Measurements from ENCODE around the gene OOSP4B. TPM values are rescaled to one million over a fixed set of nuclear protein-coding genes. Genes with fewer than 3 reads are reported as not detected.
"Not testable (repeated sequence)": the region's sequence is repeated elsewhere in the genome, so short reads cannot be mapped to it uniquely, and the experiment has no call there.

OOSP4B gene
- total RNA-seq, 2 donors from 2014 or later = not detected

GRCh38 chr11:60069450-60069849 is 52.5 kb downstream of the OOSP4B start:
- Histone ChIP-seq H3K9me3 (no peaks in the 10 kb centered on the region), H3K27me3 (no peaks in the 10 kb centered on the region), H3K36me3 (no peaks in the 10 kb centered on the region), H3K4me1 (no peaks in the 10 kb centered on the region), H3K27ac (no peak overlapping the region), H3K4me3 (no peak overlapping the region)
- DNase-seq (ENCODE audit: low spot score) = no peak
- no peak for TF ChIP-seq CTCF (IDR thresholded peaks at IDR 0.05)

- H3K4me1 ChIP-seq; H3K9me3 ChIP-seq; H3K27ac ChIP-seq; DNase-seq (ENCODE audit: low spot score); H3K36me3 ChIP-seq; H3K4me3 ChIP-seq; H3K27me3 ChIP-seq: not testable (repeated sequence)
Observed at GRCh38 chr11:60071644-60072043, 54.7 kb downstream of the OOSP4B start.

GRCh38 chr11:60077216-60077817 is 60.3 kb downstream of the OOSP4B start:
- DNase-seq (ENCODE audit: low spot score) = no peak
- Histone ChIP-seq H3K27ac (no peak overlapping the region), H3K4me1 (no peaks in the 10 kb centered on the region), H3K4me3 (no peak overlapping the region), H3K36me3 (no peaks in the 10 kb centered on the region), H3K9me3 (no peaks in the 10 kb centered on the region), H3K27me3 (no peaks in the 10 kb centered on the region)
- no peak for TF ChIP-seq CTCF (IDR thresholded peaks at IDR 0.05)

- no peaks in the 10 kb centered on the region for H3K36me3 ChIP-seq
- no peaks in the 10 kb centered on the region for H3K27me3 ChIP-seq
- no peak overlapping the region for H3K27ac ChIP-seq
- no peak overlapping the region for H3K4me3 ChIP-seq
- no peaks in the 10 kb centered on the region for H3K4me1 ChIP-seq
- no peak for DNase-seq (ENCODE audit: low spot score)
- H3K9me3 ChIP-seq = no peaks in the 10 kb centered on the region
- no peak for TF ChIP-seq CTCF (IDR thresholded peaks at IDR 0.05)
Observed at GRCh38 chr11:60077981-60078380, 61.0 kb downstream of the OOSP4B start.

GRCh38 chr11:60078745-60079144 is 61.8 kb downstream of the OOSP4B start:
- H3K27ac ChIP-seq = no peak overlapping the region
- TF ChIP-seq CTCF (IDR thresholded peaks at IDR 0.05) = no peak
- H3K4me1 ChIP-seq = no peaks in the 10 kb centered on the region
- H3K9me3 ChIP-seq = no peaks in the 10 kb centered on the region
- H3K27me3 ChIP-seq = no peaks in the 10 kb centered on the region
- H3K4me3 ChIP-seq = no peak overlapping the region
- H3K36me3 ChIP-seq = no peaks in the 10 kb centered on the region
- no peak for DNase-seq (ENCODE audit: low spot score)

GRCh38 chr11:60080535-60080934 is 63.6 kb downstream of the OOSP4B start:
- no peak for TF ChIP-seq CTCF (IDR thresholded peaks at IDR 0.05)
- no peaks in the 10 kb centered on the region for H3K4me1 ChIP-seq
- no peaks in the 10 kb centered on the region for H3K27me3 ChIP-seq
- DNase-seq (ENCODE audit: low spot score) = no peak
- no peak overlapping the region for H3K27ac ChIP-seq
- H3K4me3 ChIP-seq = no peak overlapping the region
- no peaks in the 10 kb centered on the region for H3K9me3 ChIP-seq
- H3K36me3 ChIP-seq = no peaks in the 10 kb centered on the region

Other genes with a start within 250 kb of the OOSP4B start
- gene MRPL16, start 206.4 kb upstream of the OOSP4B start, total RNA-seq = 10 to 100 TPM; 41.9 to 78.5 TPM
- not detected for gene CBLIF, start 171.7 kb upstream of the OOSP4B start, total RNA-seq
- not detected for gene TCN1, start 150.7 kb upstream of the OOSP4B start, total RNA-seq
- not detected for gene OOSP3, start 138.4 kb upstream of the OOSP4B start, total RNA-seq
- not detected for gene OOSP1, start 78.7 kb upstream of the OOSP4B start, total RNA-seq
- not detected for gene OOSP4A, start 53.1 kb upstream of the OOSP4B start, total RNA-seq
- not detected for gene OOSP2, start 23.2 kb downstream of the OOSP4B start, total RNA-seq
- not detected for gene MS4A3, start 39.5 kb downstream of the OOSP4B start, total RNA-seq
- under 1 TPM in 1 of 2 donors, not detected in 1; 0.93 TPM for gene MS4A2, start 71.5 kb downstream of the OOSP4B start, total RNA-seq
- 10 to 100 TPM; 15.6 to 40.8 TPM for gene MS4A6A, start 165.9 kb downstream of the OOSP4B start, total RNA-seq
- under 1 TPM; 0.59 to 0.71 TPM for gene MS4A4E, start 226.0 kb downstream of the OOSP4B start, total RNA-seq

Data from right atrium auricular region (tissue), 2 donors.